GM19025 (cell line): ENCODE results near the gene MGAT5.

Experiments
- ATAC-seq: cut with Tn5 transposase; IDR thresholded peaks from one replicate; pipeline ENCODE4 v1.9.1; 2021; ENCODE audit warnings: mild to moderate bottlenecking, low read depth, moderate library complexity; ENCODE audit not compliant: unreplicated experiment

The MGAT5 gene

GRCh38 chr2:134411279-134411827 is 157.5 kb downstream of the MGAT5 start:
- ATAC-seq = no peak

GRCh38 chr2:134411828-134412638 is 158.2 kb downstream of the MGAT5 start:
- ATAC-seq = peak; percentile 96

GRCh38 chr2:134412639-134412999 is 158.7 kb downstream of the MGAT5 start:
- ATAC-seq = no peak

GRCh38 chr2:134413430-134413829 is 159.6 kb downstream of the MGAT5 start:
- ATAC-seq = no peak

- no peak for ATAC-seq
Measured at GRCh38 chr2:134413912-134414311, 160.0 kb downstream of the MGAT5 start.

GRCh38 chr2:134416018-134416417 is 162.1 kb downstream of the MGAT5 start:
- ATAC-seq = no peak

GRCh38 chr2:134416637-134417036 is 162.8 kb downstream of the MGAT5 start:
- no peak for ATAC-seq

GRCh38 chr2:134417968-134418582 is 164.2 kb downstream of the MGAT5 start:
- no peak for ATAC-seq

GRCh38 chr2:134420259-134420658 is 166.4 kb downstream of the MGAT5 start:
- no peak for ATAC-seq

GRCh38 chr2:134420920-134421319 is 167.0 kb downstream of the MGAT5 start:
- ATAC-seq = no peak

- ATAC-seq = no peak
Measured at GRCh38 chr2:134421556-134422328, 167.9 kb downstream of the MGAT5 start.

- ATAC-seq = no peak
Measured at GRCh38 chr2:134425724-134426496, 172.0 kb downstream of the MGAT5 start.

GRCh38 chr2:134426721-134427120 is 172.8 kb downstream of the MGAT5 start:
- ATAC-seq = no peak

GRCh38 chr2:134429886-134430285 is 176.0 kb downstream of the MGAT5 start:
- no peak for ATAC-seq

- no peak for ATAC-seq
Measured at GRCh38 chr2:134431838-134432434, 178.1 kb downstream of the MGAT5 start.

- ATAC-seq = no peak
Measured at GRCh38 chr2:134432435-134432883, 178.6 kb downstream of the MGAT5 start.

- ATAC-seq = no peak
Measured at GRCh38 chr2:134433469-134433868, 179.6 kb downstream of the MGAT5 start.

- no peak for ATAC-seq
Measured at GRCh38 chr2:134433979-134434378, 180.1 kb downstream of the MGAT5 start.

GRCh38 chr2:134435505-134435904 is 181.6 kb downstream of the MGAT5 start:
- no peak for ATAC-seq

GRCh38 chr2:134435936-134436335 is 182.1 kb downstream of the MGAT5 start:
- no peak for ATAC-seq
